H1 (cell line): ENCODE measurements around the gene CAMTA1.

Source experiments
- ATF3 ChIP-seq: IDR thresholded peaks from 2 replicates; pipeline ENCODE4 v1.6.1; 2011; ENCODE audit warnings: low read depth, mild to moderate bottlenecking, low read length; ENCODE audit not compliant: insufficient read depth
- CHD7 ChIP-seq: fragments of 300-600 bp; sonication (generic); IDR thresholded peaks from 2 replicates; pipeline ENCODE4 v1.7.1; 2012; ENCODE audit warnings: low read length, moderate library complexity, mild to moderate bottlenecking, inconsistent platforms; ENCODE audit not compliant: insufficient replicate concordance
- CTCF ChIP-seq, 3 experiments: IDR thresholded peaks; 1 replicate in 2 of 3; 2 replicates in 1 of 3; pipeline versions ENCODE4 v1.5.1 to v1.6.1; 2011; ENCODE audit warnings: low read length in 3 of 3, mild to moderate bottlenecking in 3 of 3, inconsistent platforms in 2 of 3, low read depth in 1 of 3, moderate library complexity in 1 of 3; ENCODE audit not compliant: insufficient read depth in 1 of 3; ENCODE audit errors: control extremely low read depth in 1 of 3
- EP300 ChIP-seq, 2 experiments: IDR thresholded peaks; 1 replicate in 1 of 2; 2 replicates in 1 of 2; pipeline ENCODE4 v1.6.1; 2011 to 2012; ENCODE audit warnings: low read depth in 2 of 2, low read length in 2 of 2, mild to moderate bottlenecking in 2 of 2, borderline replicate concordance in 1 of 2, inconsistent platforms in 1 of 2, moderate library complexity in 1 of 2
- EZH2 ChIP-seq: fragments of 200-600 bp; sonication (generic); IDR thresholded peaks from 2 replicates; pipeline ENCODE4 v1.7.1; 2012; ENCODE audit warnings: low read depth, mild to moderate bottlenecking, moderate library complexity, low read length, inconsistent platforms; ENCODE audit not compliant: severe bottlenecking
- FOSL1 ChIP-seq: IDR thresholded peaks from 2 replicates; pipeline ENCODE4 v1.6.1; 2011; ENCODE audit warnings: mild to moderate bottlenecking, low read depth, low read length, moderate library complexity; ENCODE audit not compliant: insufficient read depth
- HDAC2 ChIP-seq, 2 experiments: fragments of 300-600 bp in 1 of 2; sonication (generic) in 1 of 2; IDR thresholded peaks; 2 replicates each; pipeline ENCODE4 v1.6.1; 2011 to 2012; ENCODE audit warnings: low read depth in 2 of 2, low read length in 2 of 2, mild to moderate bottlenecking in 2 of 2, moderate library complexity in 2 of 2, borderline replicate concordance in 1 of 2, inconsistent platforms in 1 of 2
- KDM4A ChIP-seq: IDR thresholded peaks from one replicate; pipeline ENCODE4 v1.7.1; 2012; ENCODE audit warnings: low read depth, mild to moderate bottlenecking, moderate library complexity, low read length, inconsistent platforms; ENCODE audit not compliant: severe bottlenecking
- MAFK ChIP-seq: IDR thresholded peaks from 2 replicates; pipeline ENCODE4 v1.6.1; 2012; ENCODE audit warnings: low read depth, mild to moderate bottlenecking, improper control_type of control experiment, low read length
- POLR2A ChIP-seq, 2 experiments: IDR thresholded peaks; 1 replicate in 1 of 2; 2 replicates in 1 of 2; pipeline ENCODE4 v1.6.1; 2011; ENCODE audit warnings: low read depth in 2 of 2, low read length in 2 of 2, mild to moderate bottlenecking in 2 of 2; ENCODE audit errors: control extremely low read depth in 1 of 2
- POLR2AphosphoS5 ChIP-seq: IDR thresholded peaks from 2 replicates; pipeline ENCODE4 v1.6.1; 2011; ENCODE audit warnings: low read depth, low read length
- TAF1 ChIP-seq: IDR thresholded peaks from 2 replicates; pipeline ENCODE4 v1.6.1; 2011; ENCODE audit warnings: mild to moderate bottlenecking, low read depth, low read length
- TAF7 ChIP-seq: optimal IDR thresholded peaks from 2 replicates; pipeline ENCODE3; 2011; ENCODE audit warnings: low read depth, mild to moderate bottlenecking, inconsistent platforms, low read length, moderate library complexity, borderline replicate concordance
- ZNF274 ChIP-seq: IDR thresholded peaks from 2 replicates; pipeline ENCODE4 v1.7.0; 2012; ENCODE audit warnings: low read length, borderline replicate concordance; ENCODE audit errors: extremely low read depth

- no peak for TF ChIP-seq TAF7
- TF ChIP-seq POLR2AphosphoS5: no peak
- TF ChIP-seq CTCF (IDR thresholded peaks at IDR 0.05; ENCODE audit: control extremely low read depth in 1 of 3, insufficient read depth in 1 of 3, low read depth in 1 of 3, low read length in 3 of 3): no peak
- TF ChIP-seq CHD7: no peak
- TF ChIP-seq EP300 (IDR thresholded peaks at IDR 0.05; ENCODE audit: borderline replicate concordance in 1 of 2, low read depth in 2 of 2, low read length in 2 of 2): no peak
- no peak for TF ChIP-seq HDAC2 (IDR thresholded peaks at IDR 0.05; ENCODE audit: borderline replicate concordance in 1 of 2, low read depth in 2 of 2, low read length in 2 of 2)
- no peak for TF ChIP-seq EZH2
- no peak for TF ChIP-seq POLR2A (IDR thresholded peaks at IDR 0.05; ENCODE audit: control extremely low read depth in 1 of 2, low read depth in 2 of 2, low read length in 2 of 2)
- TF ChIP-seq KDM4A: no peak
- no peak for TF ChIP-seq MAFK
- no peak for TF ChIP-seq TAF1
- TF ChIP-seq ZNF274: no peak
- no peak for TF ChIP-seq ATF3
- no peak for TF ChIP-seq FOSL1
These were observed 31.7 kb upstream of the CAMTA1 start for GRCh38 chr1:6753320-6754140.
